Gastroesophageal sphincter (tissue), 4 donors: ENCODE results near the gene ZFC3H1. TPM values are rescaled to one million over a fixed set of nuclear protein-coding genes. Genes with fewer than 3 reads are reported as not detected.

Experiments
- ATAC-seq: fragments of 150-250 bp; one replicate; pipeline ENCODE4 v1.9.1; 2016; ENCODE audit warnings: mild to moderate bottlenecking, moderate library complexity
- H3K27ac ChIP-seq, 4 donors: fragments of 200-600 bp; sonication (generic) in 3 of 4; 1 replicate in 3 of 4; 2 replicates in 1 of 4; pipeline ENCODE4 v1.5.1; 2016 to 2019
- H3K27me3 ChIP-seq: fragments of 200-600 bp; sonication (generic); one replicate; pipeline ENCODE4 v1.5.1; 2019
- H3K36me3 ChIP-seq, 2 donors: fragments of 200-600 bp; sonication (generic); one replicate each; pipeline ENCODE4 v1.5.1; 2019; ENCODE audit warnings: control low read depth in 1 of 2
- H3K4me1 ChIP-seq, 3 donors: fragments of 200-600 bp; sonication (generic); 1 replicate in 2 of 3; 2 replicates in 1 of 3; pipeline ENCODE4 v1.5.1; 2016 to 2019; ENCODE audit warnings: control low read depth in 2 of 3
- H3K4me3 ChIP-seq, 2 donors: fragments of 200-600 bp; sonication (generic); one replicate each; pipeline ENCODE4 v1.5.1; 2019; ENCODE audit warnings: mild to moderate bottlenecking in 1 of 2, moderate library complexity in 1 of 2
- H3K9me3 ChIP-seq, 3 donors: fragments of 200-600 bp; sonication (generic); one replicate each; pipeline ENCODE4 v1.5.1; 2017 to 2019; ENCODE audit warnings: control low read depth in 2 of 3
- CTCF ChIP-seq, 4 experiments: fragments of 200-600 bp in 2 of 4; fragments of 450-650 bp in 2 of 4; sonication (generic) in 1 of 4; IDR thresholded peaks; one replicate each; pipeline ENCODE4 v1.5.1; 2017 to 2019; ENCODE audit warnings: antibody characterized with exemption in 4 of 4, mild to moderate bottlenecking in 2 of 4, moderate library complexity in 2 of 4
- EP300 ChIP-seq: sonication (generic); formaldehyde crosslinking; IDR thresholded peaks from one replicate; pipeline ENCODE4 v1.6.1; 2017; ENCODE audit warnings: antibody characterized with exemption, mild to moderate bottlenecking
- POLR2A ChIP-seq, 2 donors: fragments of 450-650 bp; IDR thresholded peaks; one replicate each; pipeline ENCODE4 v1.6.1; 2017; ENCODE audit warnings: antibody characterized with exemption in 2 of 2, mild to moderate bottlenecking in 2 of 2, moderate library complexity in 1 of 2
- POLR2AphosphoS5 ChIP-seq: sonication (generic); formaldehyde crosslinking; IDR thresholded peaks from one replicate; pipeline ENCODE4 v1.6.1; 2017; ENCODE audit warnings: antibody characterized with exemption
- WGBS, 2 donors: methylation state at CpG; one replicate each; pipeline ENCODE4 v1.1.5; 2018; ENCODE audit warnings: low coverage in 1 of 2; 5-methylcytosine and 5-hydroxymethylcytosine counted together
- total RNA-seq, 4 donors: library from RNA; depleted of rRNA; stranded (reverse); fragments of >200 nt; gene quantifications; one replicate each; pipeline ENCODE4 v1.1.0, GENCODE V29; 2016

The ZFC3H1 gene
- total RNA-seq, 4 donors from 2014 or later = 17.1 to 65.2 (median 30.3) TPM

GRCh38 chr12:71626098-71626497 lies 37.5 kb downstream of the ZFC3H1 start:
- H3K36me3 ChIP-seq = peaks cover 13 to 100% of the 10 kb centered on the region in 2 donors
- no peaks in the 10 kb centered on the region for H3K9me3 ChIP-seq
- no peaks in the 10 kb centered on the region for H3K4me1 ChIP-seq
- no peaks in the 10 kb centered on the region for H3K27me3 ChIP-seq
- no peak overlapping the region for H3K27ac ChIP-seq
- H3K4me3 ChIP-seq = no peak overlapping the region
- TF ChIP-seq CTCF (IDR thresholded peaks at IDR 0.05) (no peak), EP300 (no peak), POLR2A (IDR thresholded peaks at IDR 0.05) (no peak), POLR2AphosphoS5 (no peak)
- ATAC-seq = no peak
- WGBS, 2 donors = 41 to 68% methylated on average over 5 of the region's 5 CpGs

DNA sequence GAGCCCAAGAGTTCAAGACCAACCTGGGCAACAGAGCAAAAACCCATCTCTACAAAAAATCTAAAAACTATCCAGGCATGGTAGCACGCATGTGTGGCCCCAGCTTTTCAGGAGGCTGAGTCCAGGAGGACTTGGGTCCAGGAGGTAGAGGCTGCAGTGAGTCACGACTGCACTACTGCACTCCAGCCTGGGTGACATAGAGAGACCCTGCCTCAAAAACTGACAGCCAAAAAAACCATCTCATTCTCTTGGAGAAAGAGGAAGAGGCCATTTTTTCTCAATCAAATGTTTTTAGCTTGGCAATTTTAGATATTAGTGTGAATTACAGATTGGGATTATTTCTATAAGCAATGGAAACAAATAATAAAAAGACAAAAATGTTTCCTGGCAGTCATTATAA lies 38.2 kb downstream of the ZFC3H1 start:
- no peak overlapping the region for H3K27ac ChIP-seq
- H3K9me3 ChIP-seq = no peaks in the 10 kb centered on the region
- no peak for ATAC-seq
- no peak overlapping the region for H3K4me3 ChIP-seq
- H3K27me3 ChIP-seq = no peaks in the 10 kb centered on the region
- TF ChIP-seq POLR2AphosphoS5 = no peak
- no peak for TF ChIP-seq EP300
- no peak for TF ChIP-seq POLR2A (IDR thresholded peaks at IDR 0.05)
- TF ChIP-seq CTCF (IDR thresholded peaks at IDR 0.05) = no peak
- WGBS, 2 donors = 78 to 86% methylated on average over 1 to 2 of the region's 2 CpGs
- no peaks in the 10 kb centered on the region for H3K4me1 ChIP-seq
- peaks cover 13 to 100% of the 10 kb centered on the region in 2 donors for H3K36me3 ChIP-seq

DNA sequence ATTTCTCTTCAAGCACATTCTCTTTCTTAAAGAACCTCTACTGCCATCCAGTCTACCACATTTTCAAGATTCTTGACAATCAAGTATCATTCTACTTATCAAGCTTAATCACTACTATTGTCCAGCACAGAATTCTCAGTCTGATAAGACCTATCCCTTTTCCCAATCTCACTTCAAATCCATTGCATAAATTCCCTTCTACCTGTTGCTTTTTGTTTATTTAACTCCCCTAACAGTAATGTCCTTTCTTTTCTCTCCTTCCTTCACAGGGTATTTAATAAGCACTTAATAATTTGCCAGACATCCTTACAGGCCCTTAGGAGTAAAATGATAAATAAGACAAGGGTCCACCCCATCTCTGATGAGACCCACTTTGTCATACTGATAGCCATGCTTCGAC lies 41.7 kb downstream of the ZFC3H1 start:
- no peaks in the 10 kb centered on the region for H3K4me1 ChIP-seq
- no peak overlapping the region for H3K27ac ChIP-seq
- 100% methylated on average over 1 of the region's 1 CpG for WGBS, 2 donors
- H3K36me3 ChIP-seq = peaks cover 9 to 100% of the 10 kb centered on the region in 2 donors
- ATAC-seq = no peak
- no peak overlapping the region for H3K4me3 ChIP-seq
- no peaks in the 10 kb centered on the region for H3K27me3 ChIP-seq
- no peak for TF ChIP-seq POLR2A (IDR thresholded peaks at IDR 0.05)
- H3K9me3 ChIP-seq = no peaks in the 10 kb centered on the region

- no peaks in the 10 kb centered on the region for H3K9me3 ChIP-seq
- no peak overlapping the region for H3K4me3 ChIP-seq
- ATAC-seq = no peak
- no peaks in the 10 kb centered on the region for H3K27me3 ChIP-seq
- 70 to 73% methylated on average over 6 of the region's 6 CpGs for WGBS, 2 donors
- no peaks in the 10 kb centered on the region for H3K4me1 ChIP-seq
- no peak overlapping the region for H3K27ac ChIP-seq
- peaks cover 12 to 96% of the 10 kb centered on the region in 2 donors for H3K36me3 ChIP-seq
- no peak for TF ChIP-seq CTCF (IDR thresholded peaks at IDR 0.05)
- no peak for TF ChIP-seq POLR2A (IDR thresholded peaks at IDR 0.05)
- TF ChIP-seq EP300 = no peak
- no peak for TF ChIP-seq POLR2AphosphoS5
These were observed 53.4 kb downstream of the ZFC3H1 start for GRCh38 chr12:71610031-71610795.

GRCh38 chr12:71607494-71608330 lies 55.9 kb downstream of the ZFC3H1 start:
- Histone ChIP-seq H3K9me3 (no peaks in the 10 kb centered on the region), H3K4me1 (no peaks in the 10 kb centered on the region), H3K27me3 (no peaks in the 10 kb centered on the region), H3K27ac (no peak overlapping the region), H3K4me3 (no peak overlapping the region), H3K36me3 (peaks cover 11 to 71% of the 10 kb centered on the region in 2 donors)
- WGBS, 2 donors = 71 to 83% methylated on average over 2 to 4 of the region's 4 CpGs
- ATAC-seq = no peak
- TF ChIP-seq POLR2A (IDR thresholded peaks at IDR 0.05) = no peak
- TF ChIP-seq POLR2AphosphoS5 = no peak
- no peak for TF ChIP-seq EP300
- no peak for TF ChIP-seq CTCF (IDR thresholded peaks at IDR 0.05)
